Heart left ventricle (tissue), 13 donors: ENCODE data around the gene PSKH1.

Experiments
- CTCF ChIP-seq, 12 donors: fragments of 200-600 bp; sonication (generic) in 4 of 12; IDR thresholded peaks; one replicate each; pipeline versions ENCODE4 v1.5.0 to v1.8.0; 2018 to 2022; ENCODE audit warnings: antibody characterized with exemption in 12 of 12, mild to moderate bottlenecking in 5 of 12
- POLR2A ChIP-seq, 2 donors: fragments of 450-650 bp; IDR thresholded peaks; one replicate each; pipeline ENCODE4 v1.6.1; 2017; ENCODE audit warnings: antibody characterized with exemption in 2 of 2, mild to moderate bottlenecking in 2 of 2, moderate library complexity in 2 of 2
- donor health status: ischemic (EF 13 %, LVEDD 7.1; RV severe dilation, severe dysfunction).
- donor health status: DM: no; HTN: yes; CAD: no.
- donor health status: DM: no; HTN: no; CAD: no.
- donor health status: ischemic (EF 25% LVEDD 6.9; RV normal size, moderate dysfunction).
- donor health status: ischemic (EF 25% LVEDD 5.7; RV mildly dilated, moderate dysfunction).
- donor health status: ischemic (EF 35%, LVEDD 5.7; RV mildly dilated, moderate dysfunction).
- donor health status: nonischemic (EF 11% LVEDD 7.7; RV severe dilation, severe dysfunction).
- donor health status: DM: yes; HTN: yes; CAD: no.
- donor health status: PGD.
- donor health status: ischemic (EF 29% LVEDD 5.4; RV normal size, mild dysfunction).
- donor health status: nonischemic (EF 23%, LVEDD 6.1; RV moderate dilation, normal function).

GRCh38 chr16:67969254-67970039, 76.4 kb downstream of the PSKH1 start:
- no peak for TF ChIP-seq CTCF (IDR thresholded peaks at IDR 0.05)
- TF ChIP-seq POLR2A (IDR thresholded peaks at IDR 0.05) = no peak
